SK-N-SH (cell line): ENCODE measurements around the gene QSOX1. TPM values are rescaled to one million over a fixed set of nuclear protein-coding genes. Genes with fewer than 3 reads are reported as not detected.

Experiments
- CTCF ChIA-PET: fragments of 300-600, 350-600 bp; formaldehyde crosslinking; extraction: SDS; loops from one replicate; lab custom pipeline; 2021; lab: Yijun Ruan, JAX
- POLR2A ChIA-PET: fragments of 350-600 bp; sonication (Branson Sonifier 250); formaldehyde crosslinking; extraction: SDS; loops from one replicate; lab custom pipeline; 2020; ENCODE audit warnings: antibody characterized with exemption, inconsistent platforms; lab: Yijun Ruan, JAX
- DNase-seq: peaks from one replicate; pipeline ENCODE4 v3.0.0; 2012
- H2AFZ ChIP-seq: fragments of 200-600 bp; sonication (generic); 2 replicates; pipeline ENCODE4 v1.8.1; 2016; ENCODE audit warnings: antibody characterized with exemption, mild to moderate bottlenecking, low read depth
- H3F3A ChIP-seq: fragments of 200-600 bp; sonication (generic); replicated peaks from 2 replicates; pipeline ENCODE3; 2016; ENCODE audit warnings: antibody characterized with exemption, mild to moderate bottlenecking; ENCODE audit not compliant: insufficient read depth
- H3K27ac ChIP-seq, 2 experiments: fragments of 200-500 bp in 1 of 2; fragments of 200-600 bp in 1 of 2; sonication (Bioruptor generic) in 1 of 2; sonication (generic), shearing (Covaris generic) in 1 of 2; 2 replicates each; pipeline versions ENCODE4 v1.5.1 to v1.6.1; 2014 to 2016; ENCODE audit warnings: low read depth in 2 of 2, inconsistent platforms in 1 of 2, low read length in 1 of 2, mild to moderate bottlenecking in 1 of 2, mixed read lengths in 1 of 2
- H3K27me3 ChIP-seq: fragments of 200-600 bp; sonication (generic), shearing (Covaris generic); 2 replicates; pipeline ENCODE4 v1.6.1; 2016; ENCODE audit warnings: mixed run types; ENCODE audit not compliant: insufficient read depth
- H3K36me3 ChIP-seq, 2 experiments: fragments of 200-500 bp in 1 of 2; fragments of 200-600 bp in 1 of 2; sonication (Bioruptor generic) in 1 of 2; sonication (generic) in 1 of 2; replicated peaks in 1 of 2; 2 replicates each; pipeline versions ENCODE3 to v1.5.1; 2014 to 2016; ENCODE audit warnings: low read length in 1 of 2, mild to moderate bottlenecking in 1 of 2; ENCODE audit not compliant: insufficient read depth in 2 of 2, control insufficient read depth in 1 of 2
- H3K4me1 ChIP-seq, 2 experiments: fragments of 200-500 bp in 1 of 2; fragments of 200-600 bp in 1 of 2; sonication (Bioruptor generic) in 1 of 2; sonication (generic), shearing (Covaris generic) in 1 of 2; 2 replicates each; pipeline versions ENCODE4 v1.5.1 to v1.6.1; 2014 to 2016; ENCODE audit warnings: low read depth in 1 of 2, low read length in 1 of 2, mixed run types in 1 of 2; ENCODE audit not compliant: insufficient read depth in 2 of 2, control insufficient read depth in 1 of 2
- H3K4me2 ChIP-seq: fragments of 200-600 bp; sonication (generic), shearing (Covaris generic); 2 replicates; pipeline ENCODE4 v1.6.1; 2017; ENCODE audit warnings: mixed run types
- H3K4me3 ChIP-seq, 2 experiments: fragments of 200-500 bp in 1 of 2; fragments of 200-600 bp in 1 of 2; sonication (Bioruptor generic) in 1 of 2; sonication (generic), shearing (Covaris generic) in 1 of 2; 2 replicates each; pipeline versions ENCODE4 v1.5.1 to v1.8.1; 2014 to 2016; ENCODE audit warnings: low read depth in 2 of 2, inconsistent platforms in 1 of 2, low read length in 1 of 2, mild to moderate bottlenecking in 1 of 2, mixed read lengths in 1 of 2, moderate library complexity in 1 of 2
- H3K79me2 ChIP-seq: fragments of 200-600 bp; sonication (generic); 2 replicates; pipeline ENCODE4 v1.8.1; 2017; ENCODE audit warnings: mild to moderate bottlenecking; ENCODE audit not compliant: insufficient read depth
- H3K9ac ChIP-seq: fragments of 200-600 bp; sonication (generic); 2 replicates; pipeline ENCODE4 v1.6.1; 2017; ENCODE audit warnings: mixed run types
- H3K9me2 ChIP-seq: fragments of 200-600 bp; sonication (generic); 2 replicates; pipeline ENCODE4 v1.6.1; 2017; ENCODE audit warnings: mixed run types
- H3K9me3 ChIP-seq: fragments of 200-600 bp; sonication (generic); 2 replicates; pipeline ENCODE4 v1.6.1; 2017; ENCODE audit warnings: mixed run types, mild to moderate bottlenecking, moderate library complexity
- H4K20me1 ChIP-seq: fragments of 200-600 bp; sonication (generic); 2 replicates; pipeline ENCODE4 v1.6.1; 2017; ENCODE audit warnings: mild to moderate bottlenecking, mixed run types; ENCODE audit not compliant: insufficient read depth
- CHD2 ChIP-seq: fragments of 150-350 bp; IDR thresholded peaks from 2 replicates; pipeline ENCODE4 v1.6.1; 2018; ENCODE audit warnings: low read length; ENCODE audit not compliant: partially characterized antibody
- CTCF ChIP-seq: fragments of 200-600 bp; sonication (generic); IDR thresholded peaks from 2 replicates; pipeline ENCODE4 v1.6.1; 2017; ENCODE audit warnings: antibody characterized with exemption, mild to moderate bottlenecking, moderate library complexity
- ELF1 ChIP-seq: IDR thresholded peaks from 2 replicates; pipeline ENCODE4 v1.4.0; 2012
- EP300 ChIP-seq, 2 experiments: IDR thresholded peaks; 2 replicates each; pipeline versions ENCODE4 v1.4.0 to v1.6.1; 2012; ENCODE audit warnings: borderline replicate concordance in 1 of 2, low read depth in 1 of 2, low read length in 1 of 2
- EZH2phosphoT487 ChIP-seq: fragments of 200-600 bp; sonication (generic); IDR thresholded peaks from 2 replicates; pipeline ENCODE4 v1.6.1; 2017; ENCODE audit warnings: low read depth, mixed run types, mild to moderate bottlenecking, antibody characterized with exemption, moderate library complexity, borderline replicate concordance
- FOSL2 ChIP-seq: IDR thresholded peaks from 2 replicates; pipeline ENCODE4 v1.4.0; 2012; ENCODE audit warnings: low read depth, mild to moderate bottlenecking, moderate library complexity, borderline replicate concordance
- FOXJ3 ChIP-seq: sonication (generic); formaldehyde crosslinking; IDR thresholded peaks from 2 replicates; pipeline ENCODE4 v1.5.1; 2020; ENCODE audit warnings: mild to moderate bottlenecking, missing genetic modification reagents
- FOXM1 ChIP-seq: IDR thresholded peaks from 2 replicates; pipeline ENCODE4 v1.4.0; 2012; ENCODE audit warnings: low read depth, mild to moderate bottlenecking
- NRF1 ChIP-seq: IDR thresholded peaks from 2 replicates; pipeline ENCODE4 v1.6.1; 2012; ENCODE audit warnings: low read depth, mild to moderate bottlenecking, low read length
- PBX3 ChIP-seq: IDR thresholded peaks from 2 replicates; pipeline ENCODE4; 2012
- POLR2AphosphoS5 ChIP-seq: IDR thresholded peaks from 2 replicates; pipeline ENCODE4 v1.6.1; 2012; ENCODE audit warnings: low read depth, low read length
- RAD21 ChIP-seq: IDR thresholded peaks from 2 replicates; pipeline ENCODE4 v1.6.1; 2012; ENCODE audit warnings: mild to moderate bottlenecking, low read length
- RCOR1 ChIP-seq: fragments of 150-350 bp; IDR thresholded peaks from 2 replicates; pipeline ENCODE4 v1.6.1; 2017; ENCODE audit warnings: antibody characterized with exemption, low read length
- RFX5 ChIP-seq: IDR thresholded peaks from 2 replicates; pipeline ENCODE4 v1.6.1; 2012; ENCODE audit warnings: mild to moderate bottlenecking, improper control_type of control experiment, low read length
- RXRA ChIP-seq: IDR thresholded peaks from 2 replicates; pipeline ENCODE4 v1.4.0; 2012; ENCODE audit warnings: low read depth, mild to moderate bottlenecking, borderline replicate concordance
- TCF12 ChIP-seq: IDR thresholded peaks from 2 replicates; pipeline ENCODE4 v1.4.0; 2012
- TEAD4 ChIP-seq: IDR thresholded peaks from 2 replicates; pipeline ENCODE4 v1.4.0; 2012; ENCODE audit warnings: mild to moderate bottlenecking, borderline replicate concordance; ENCODE audit not compliant: insufficient read depth
- USF1 ChIP-seq: IDR thresholded peaks from 2 replicates; pipeline ENCODE4 v1.4.0; 2012; ENCODE audit warnings: low read depth, borderline replicate concordance
- USF2 ChIP-seq: fragments of 150-350 bp; IDR thresholded peaks from 2 replicates; pipeline ENCODE4 v1.6.1; 2017; ENCODE audit warnings: antibody characterized with exemption, low read length, low read depth, borderline replicate concordance
- YY1 ChIP-seq: IDR thresholded peaks from 2 replicates; pipeline ENCODE4 v1.4.0; 2012; ENCODE audit warnings: low read depth, mild to moderate bottlenecking
- WGBS: methylation state at CpG from one replicate; pipeline ENCODE4 v1.1.6; 2017; ENCODE audit warnings: low lambda C conversion rate; 5-methylcytosine and 5-hydroxymethylcytosine counted together
- polyA plus RNA-seq, 3 experiments: library from polyadenylated mRNA; depleted of rRNA; stranded (reverse); fragments of >200 nt; gene quantifications; 2 replicates each; pipeline ENCODE4 v1.2.3, GENCODE V29; 2012

Gene QSOX1
- polyA plus RNA-seq, 1 of the 3 experiments (the other 2 are of a cell fraction), result 359 TPM

- no peak overlapping the region for H2AFZ ChIP-seq
- POLR2A ChIA-PET, result no interaction called here
- whole genome bisulfite sequencing, result 92% methylated on average over 2 of the region's 2 CpGs
Measured at GRCh38 chr1:180112091-180112490, 42.6 kb upstream of the QSOX1 start.

More at GRCh38 chr1:180112091-180112490, 42.6 kb upstream of the QSOX1 start:
- Histone ChIP-seq H3K27me3 (no peaks in the 10 kb centered on the region), H3K4me1 (no peaks in the 10 kb centered on the region; a peak in 1 of 4 replicates), H3K36me3 (peaks cover 15 to 46% of the 10 kb centered on the region in 2 experiments), H3K4me3 (no peak overlapping the region), H3K79me2 (no peaks in the 10 kb centered on the region), H3K4me2 (no peak overlapping the region), H3K9me3 (no peaks in the 10 kb centered on the region), H3F3A (peaks cover 8% of the 10 kb centered on the region), H3K9me2 (no peaks in the 10 kb centered on the region), H4K20me1 (no peaks in the 10 kb centered on the region), H3K9ac (no peak overlapping the region), H3K27ac (no peak overlapping the region)
- CTCF ChIA-PET, result interaction anchor here (0.6 kb wide), 1 partner anchor 109 kb away, joined by 3 read pairs; no protein-coding TSS in a partner anchor
- no peak for DNase-seq
- no peak for TF ChIP-seq CTCF
- no peak for TF ChIP-seq FOXJ3 (CRISPR knock-in tag)
- no peak for TF ChIP-seq TCF12
- TF ChIP-seq TEAD4, result no peak
- TF ChIP-seq PBX3, result no peak
- no peak for TF ChIP-seq POLR2AphosphoS5
- no peak for TF ChIP-seq EP300 (IDR thresholded peaks at IDR 0.05; ENCODE audit: borderline replicate concordance in 1 of 2, low read depth in 1 of 2, low read length in 1 of 2)
- no peak for TF ChIP-seq FOXM1
- no peak for TF ChIP-seq YY1
- no peak for TF ChIP-seq EZH2phosphoT487
- TF ChIP-seq RAD21, result no peak
- TF ChIP-seq CHD2, result no peak
- no peak for TF ChIP-seq USF1
- no peak for TF ChIP-seq FOSL2
- no peak for TF ChIP-seq NRF1
- TF ChIP-seq RCOR1, result no peak
- TF ChIP-seq USF2, result no peak
- TF ChIP-seq RFX5, result no peak
- no peak for TF ChIP-seq ELF1
- no peak for TF ChIP-seq RXRA
